Measurements from ENCODE around the gene KHDRBS1. TPM values are rescaled to one million over a fixed set of nuclear protein-coding genes. Genes with fewer than 3 reads are reported as not detected.
"Not testable (repeated sequence)": the region's sequence is repeated elsewhere in the genome, so short reads cannot be mapped to it uniquely, and the experiment has no call there.

KHDRBS1 gene
- total RNA-seq, 1 experiment from 2014 or later = 267 TPM

GRCh38 chr1:32063261-32063681 is 49.6 kb downstream of the KHDRBS1 start:
- no peaks in the 10 kb centered on the region for H3K79me2 ChIP-seq (ENCODE audit: insufficient read depth, low read length)
- no peak overlapping the region for H3K56ac ChIP-seq (ENCODE audit: insufficient read length, low read depth, low read length)
- H3K27me3 Mint-ChIP-seq (ENCODE audit: low read depth) = peaks cover 5% of the 10 kb centered on the region
- H3K36me3 Mint-ChIP-seq (ENCODE audit: insufficient read depth in 1 of 3, low read depth in 3 of 3) = peaks cover 24 to 43% (median 37%) of the 10 kb centered on the region in 3 experiments
- H3K14ac ChIP-seq (ENCODE audit: insufficient read depth, low read length) = no peak overlapping the region
- H2BK120ac ChIP-seq (ENCODE audit: low read depth, low read length, poor library complexity, severe bottlenecking) = no peak overlapping the region
- no peak overlapping the region for H4K8ac ChIP-seq (replicated peaks; ENCODE audit: insufficient read length, low read depth, low read length)
- no peaks in the 10 kb centered on the region for H3K79me1 ChIP-seq (ENCODE audit: insufficient read depth, low read depth, low read length, poor library complexity, severe bottlenecking)
- H2AK5ac ChIP-seq (ENCODE audit: insufficient read length, low read length) = no peak overlapping the region
- peak overlapping the region in 1 of 2 experiments; percentile 31; a peak in 1 of 5 replicates for H3K4me3 Mint-ChIP-seq
- no peak overlapping the region for H3K18ac ChIP-seq (ENCODE audit: insufficient read length, low read depth, low read length)
- peak; percentile 60 for TF ChIP-seq CTCF (conservative IDR thresholded peaks at IDR 0.05)
- no peak for DNase-seq
- H2BK20ac ChIP-seq (ENCODE audit: low read depth, low read length, poor library complexity, severe bottlenecking) = no peak overlapping the region
- no peak overlapping the region for H3K27ac ChIP-seq (ENCODE audit: insufficient read length, low read depth, low read length)
- H3K23ac ChIP-seq (ENCODE audit: insufficient read length, low read depth, low read length) = no peak overlapping the region
- no peak overlapping the region for H4K91ac ChIP-seq (ENCODE audit: insufficient read length, low read depth, low read length)
- H3K4ac ChIP-seq (ENCODE audit: low read depth, low read length) = no peak overlapping the region
- no peak overlapping the region for H3K4me2 ChIP-seq (ENCODE audit: insufficient read depth, insufficient read length, low read length)
- H3K4me1 ChIP-seq (ENCODE audit: insufficient read depth, low read length) = no peaks in the 10 kb centered on the region
- peaks cover 43 to 57% of the 10 kb centered on the region in 2 experiments for H3K4me1 Mint-ChIP-seq
- H2BK15ac ChIP-seq (ENCODE audit: low read depth, low read length) = no peak overlapping the region
- no CpG with 5 or more reads among the region's 1 CpG for WGBS (ENCODE audit: extremely low coverage, insufficient read length, low lambda C conversion rate)
- no peaks in the 10 kb centered on the region for H3K9me3 Mint-ChIP-seq
- no peak overlapping the region for H2BK12ac ChIP-seq (ENCODE audit: insufficient read length, low read depth, low read length)
- H3K27me3 ChIP-seq (ENCODE audit: insufficient read depth, low read length) = no peaks in the 10 kb centered on the region
- H3K23me2 ChIP-seq (ENCODE audit: insufficient read length, low read depth, low read length, poor library complexity, severe bottlenecking) = no peaks in the 10 kb centered on the region
- H3K27ac Mint-ChIP-seq = peak overlapping the region; percentile 79 to 95 (median 93); a peak in 4 of 7 replicates
- H4K20me1 ChIP-seq (ENCODE audit: control insufficient read depth, insufficient read depth, insufficient read length) = no peaks in the 10 kb centered on the region
- no peak overlapping the region for H2BK5ac ChIP-seq (ENCODE audit: insufficient read length, low read length)
- no peak overlapping the region for H4K5ac ChIP-seq (ENCODE audit: insufficient read length, low read depth, low read length)
- H3K9me3 ChIP-seq (ENCODE audit: control insufficient read depth, low read depth, low read length) = no peaks in the 10 kb centered on the region
- H3K9ac ChIP-seq (ENCODE audit: extremely low read depth, insufficient read length, low read length) = no peak overlapping the region
- H3T11ph ChIP-seq (ENCODE audit: low read length) = no peak overlapping the region
- no peak overlapping the region for H2AFZ ChIP-seq (ENCODE audit: low read length)

GRCh38 chr1:32065613-32066488 is 52.2 kb downstream of the KHDRBS1 start:
- H3K27me3 Mint-ChIP-seq (ENCODE audit: low read depth) = peaks cover 13% of the 10 kb centered on the region
- not testable (repeated sequence) for H3T11ph ChIP-seq (ENCODE audit: low read length); H2AK5ac ChIP-seq (ENCODE audit: insufficient read length, low read length); H2BK12ac ChIP-seq (ENCODE audit: insufficient read length, low read depth, low read length); H2BK20ac ChIP-seq (ENCODE audit: low read depth, low read length, poor library complexity, severe bottlenecking); H3K9ac ChIP-seq (ENCODE audit: extremely low read depth, insufficient read length, low read length); H3K14ac ChIP-seq (ENCODE audit: insufficient read depth, low read length); H2BK5ac ChIP-seq (ENCODE audit: insufficient read length, low read length); H3K23ac ChIP-seq (ENCODE audit: insufficient read length, low read depth, low read length); DNase-seq; H2AFZ ChIP-seq (ENCODE audit: low read length); H4K91ac ChIP-seq (ENCODE audit: insufficient read length, low read depth, low read length); H4K20me1 ChIP-seq (ENCODE audit: control insufficient read depth, insufficient read depth, insufficient read length); H3K9me3 ChIP-seq (ENCODE audit: control insufficient read depth, low read depth, low read length); H3K18ac ChIP-seq (ENCODE audit: insufficient read length, low read depth, low read length); H2BK120ac ChIP-seq (ENCODE audit: low read depth, low read length, poor library complexity, severe bottlenecking); H3K79me1 ChIP-seq (ENCODE audit: insufficient read depth, low read depth, low read length, poor library complexity, severe bottlenecking); H3K23me2 ChIP-seq (ENCODE audit: insufficient read length, low read depth, low read length, poor library complexity, severe bottlenecking); H3K4me2 ChIP-seq (ENCODE audit: insufficient read depth, insufficient read length, low read length); H3K4ac ChIP-seq (ENCODE audit: low read depth, low read length); H4K5ac ChIP-seq (ENCODE audit: insufficient read length, low read depth, low read length); H3K4me3 Mint-ChIP-seq; H3K27me3 ChIP-seq (ENCODE audit: insufficient read depth, low read length); H3K56ac ChIP-seq (ENCODE audit: insufficient read length, low read depth, low read length); H4K8ac ChIP-seq (replicated peaks; ENCODE audit: insufficient read length, low read depth, low read length); H3K27ac ChIP-seq (ENCODE audit: insufficient read length, low read depth, low read length); H3K9me3 Mint-ChIP-seq; H2BK15ac ChIP-seq (ENCODE audit: low read depth, low read length); H3K79me2 ChIP-seq (ENCODE audit: insufficient read depth, low read length); H3K4me1 ChIP-seq (ENCODE audit: insufficient read depth, low read length)
- peaks cover 9 to 19% (median 12%) of the 10 kb centered on the region in 3 experiments for H3K36me3 Mint-ChIP-seq (ENCODE audit: insufficient read depth in 1 of 3, low read depth in 3 of 3)
- 0 out of 7 replicates have a peak overlapping the region, but pooled peaks of 1 of the 3 experiments have one; percentile 16 for H3K27ac Mint-ChIP-seq
- peaks cover 34 to 47% of the 10 kb centered on the region in 2 experiments for H3K4me1 Mint-ChIP-seq
- WGBS (ENCODE audit: extremely low coverage, insufficient read length, low lambda C conversion rate) = no CpG with 5 or more reads among the region's 21 CpGs

Data from H9 (cell line).